GM18909 (cell line): ENCODE measurements around the gene ARHGAP32.

Experiments
- ATAC-seq: cut with Tn5 transposase; IDR thresholded peaks from one replicate; pipeline ENCODE4 v1.9.1; 2021; ENCODE audit warnings: mild to moderate bottlenecking; ENCODE audit not compliant: unreplicated experiment, poor library complexity

Gene ARHGAP32

DNA sequence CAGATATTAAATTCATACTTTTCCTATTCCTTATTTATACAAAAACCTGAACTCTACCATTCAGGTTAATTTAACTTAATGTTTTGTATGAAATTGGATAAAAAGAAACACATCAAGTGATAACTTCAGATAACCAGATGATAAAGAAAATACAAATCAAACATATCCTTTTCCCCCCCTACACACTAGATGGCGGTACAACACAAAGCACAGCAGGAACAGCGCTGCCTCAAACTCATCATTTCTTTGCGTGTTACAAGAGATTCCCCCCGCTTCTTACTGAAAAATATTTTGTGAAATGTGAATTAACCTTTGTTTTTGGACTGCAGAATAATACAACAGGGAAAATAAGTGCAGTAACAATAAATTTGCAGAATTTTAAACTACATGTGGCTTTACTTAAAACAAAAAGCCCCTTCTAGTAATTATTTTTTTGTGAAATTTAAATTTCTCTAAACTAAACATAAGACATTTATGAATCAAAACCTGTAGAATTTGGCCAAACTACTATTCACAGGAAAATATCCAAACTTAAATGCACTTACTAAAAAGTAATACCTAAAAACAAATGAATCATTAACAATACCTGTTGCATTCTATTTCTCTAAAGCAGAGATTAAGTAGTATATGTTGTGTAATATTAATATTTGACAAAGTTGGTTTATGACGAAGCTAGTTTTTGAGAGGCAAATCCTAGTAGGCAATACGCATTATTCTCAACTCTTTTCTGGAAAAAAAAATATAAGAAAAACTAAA, 74.4 kb downstream of the ARHGAP32 start:
- peak; percentile 77 for ATAC-seq

DNA sequence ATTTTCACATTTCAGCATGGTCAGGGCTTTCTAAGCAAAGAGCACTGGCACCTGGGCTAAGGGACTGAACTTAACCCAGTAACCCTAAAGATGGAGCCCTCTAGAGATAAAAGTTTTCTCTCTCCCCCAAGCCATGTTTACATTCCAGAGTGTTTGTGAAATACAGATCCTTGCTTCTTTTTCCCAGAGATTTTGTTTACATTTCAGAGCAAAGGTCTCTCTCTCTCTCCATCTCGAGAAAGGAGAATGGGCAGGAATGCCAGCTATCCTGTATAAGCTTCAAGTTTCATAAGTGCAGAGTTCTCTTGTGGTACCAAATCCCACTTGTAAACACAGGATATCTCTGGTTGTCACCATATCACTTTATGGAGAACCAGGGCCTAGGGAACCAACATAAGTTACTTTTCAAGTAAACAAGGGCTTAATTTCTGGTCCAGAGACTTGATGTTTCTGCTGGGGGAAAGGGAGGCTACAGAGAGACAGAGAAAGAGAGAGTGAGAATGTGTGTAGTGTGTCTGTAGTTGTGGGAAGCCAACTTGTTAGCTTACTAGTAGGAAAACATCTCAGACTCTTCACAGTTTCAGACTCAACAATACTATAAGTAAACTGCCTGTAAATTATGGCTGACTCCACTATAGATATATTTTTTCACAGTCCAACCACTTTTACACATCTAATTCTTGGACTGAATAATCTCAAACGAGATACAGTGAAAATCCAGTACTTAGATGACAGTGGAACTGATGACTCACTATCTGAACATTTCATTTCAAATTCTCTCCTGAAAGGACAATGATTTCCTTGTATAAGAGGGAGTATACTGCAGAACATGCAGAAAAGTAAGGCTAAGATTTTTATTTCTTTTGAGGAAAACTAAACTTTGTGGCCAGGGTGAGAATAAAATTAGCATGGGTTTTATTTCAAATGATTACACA, 76.2 kb downstream of the ARHGAP32 start:
- no peak for ATAC-seq

DNA sequence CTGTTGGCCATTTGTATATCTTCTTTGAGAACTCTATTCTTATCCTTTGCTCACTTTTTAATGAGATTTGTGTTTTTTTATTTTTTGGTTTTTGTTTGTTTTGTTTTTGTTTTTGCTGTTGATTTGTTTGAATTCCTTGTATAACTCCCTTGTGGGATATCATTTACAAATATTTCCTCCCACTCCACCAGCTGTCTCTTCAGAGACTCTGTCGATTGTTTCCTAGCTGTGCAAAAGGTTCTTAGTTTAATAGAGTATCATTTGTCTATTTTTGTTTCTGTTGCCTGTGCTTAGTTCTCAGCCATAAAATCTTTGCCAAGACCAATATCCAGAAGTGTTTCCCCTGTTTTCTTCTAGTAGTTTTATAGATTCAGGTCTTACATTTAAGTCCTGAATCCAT, 82.4 kb downstream of the ARHGAP32 start:
- no peak for ATAC-seq

DNA sequence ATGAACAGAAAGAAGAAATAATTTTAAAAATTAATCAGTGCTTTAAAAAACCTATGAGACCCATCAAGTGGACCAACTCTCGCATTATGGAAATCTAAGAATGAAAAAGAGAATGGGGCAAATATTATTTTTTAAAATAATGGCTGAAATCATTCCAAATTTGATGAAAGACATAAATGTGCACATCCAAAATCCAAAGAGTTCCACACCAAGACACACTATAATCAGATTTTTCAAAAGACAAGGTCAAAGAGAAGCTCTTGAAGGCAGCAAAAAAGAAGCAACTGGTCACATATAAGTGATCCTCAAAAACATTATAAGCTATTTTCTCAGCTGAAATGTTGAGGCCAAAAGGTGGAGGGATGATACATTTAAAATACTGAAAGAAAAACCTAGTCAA, 85.3 kb downstream of the ARHGAP32 start:
- no peak for ATAC-seq

DNA sequence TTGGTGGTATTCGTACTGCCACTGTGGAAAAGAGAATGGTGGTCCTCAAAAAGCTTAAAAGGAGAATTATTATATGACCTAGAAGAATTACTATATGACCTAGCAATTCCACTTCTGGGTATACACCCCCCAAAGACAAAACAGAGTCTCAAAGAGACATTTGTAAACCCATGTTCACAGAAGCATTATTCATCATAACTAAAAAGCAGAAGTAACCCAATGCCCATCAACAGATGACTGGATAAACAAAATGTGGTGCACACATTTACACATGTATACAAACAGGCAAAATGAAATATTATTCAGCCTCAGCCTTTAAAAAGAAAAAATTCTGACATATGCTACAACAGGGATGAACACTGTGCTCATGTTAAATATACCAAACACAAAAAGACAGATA, 89.4 kb downstream of the ARHGAP32 start:
- no peak for ATAC-seq

DNA sequence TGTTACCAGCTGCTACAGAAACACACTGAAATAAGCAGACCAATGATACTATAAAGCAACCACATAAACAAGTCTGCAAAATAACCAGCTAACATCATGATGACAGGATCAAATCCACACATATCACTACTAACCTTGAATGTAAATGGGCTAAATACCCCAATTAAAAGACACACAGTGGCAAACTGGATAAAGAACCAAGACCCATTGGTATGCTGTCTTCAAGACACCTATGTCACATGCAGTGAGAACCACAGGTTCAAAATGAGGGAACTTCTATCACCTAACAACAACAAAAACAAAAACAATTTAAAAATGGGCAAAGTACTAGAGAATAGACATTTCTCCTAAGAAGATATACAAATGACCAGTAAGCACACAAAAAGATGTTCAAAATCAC, 89.9 kb downstream of the ARHGAP32 start:
- ATAC-seq: no peak

DNA sequence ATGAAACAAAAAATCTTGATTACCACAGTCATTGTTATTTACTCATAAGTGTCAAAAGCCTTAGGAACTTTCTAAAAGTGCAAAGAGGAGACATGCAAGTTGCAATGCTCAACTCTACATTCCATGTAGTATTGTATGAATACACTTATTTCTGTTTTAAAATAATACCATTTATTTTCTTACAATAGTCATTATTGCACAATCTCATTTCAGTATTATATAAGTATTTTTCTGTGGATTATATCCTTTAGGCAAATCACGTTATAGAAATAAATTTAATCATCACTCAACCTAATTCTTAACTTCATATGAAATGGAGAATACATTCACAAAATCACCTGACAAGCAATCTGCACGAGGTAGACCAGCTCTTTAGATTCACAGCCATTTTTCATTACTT, 98.8 kb downstream of the ARHGAP32 start:
- ATAC-seq: no peak

DNA sequence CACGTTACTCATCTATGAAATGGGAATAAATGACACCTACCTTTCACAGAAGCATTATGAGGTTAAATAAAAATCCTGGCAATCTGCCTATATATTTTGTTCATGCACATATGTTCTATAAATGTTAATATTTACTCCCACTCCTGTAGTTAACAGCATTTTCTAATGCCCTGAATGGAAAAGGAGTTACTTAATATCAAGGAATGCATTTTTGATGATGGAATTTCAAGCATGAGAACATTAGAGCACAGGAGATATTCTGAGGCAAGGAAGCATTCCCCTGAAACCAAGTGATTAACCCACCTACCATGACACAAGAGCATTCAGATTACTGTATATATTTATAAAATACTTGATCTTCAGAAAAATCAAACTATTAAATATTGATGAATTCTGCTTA, 102.1 kb downstream of the ARHGAP32 start:
- ATAC-seq: no peak

DNA sequence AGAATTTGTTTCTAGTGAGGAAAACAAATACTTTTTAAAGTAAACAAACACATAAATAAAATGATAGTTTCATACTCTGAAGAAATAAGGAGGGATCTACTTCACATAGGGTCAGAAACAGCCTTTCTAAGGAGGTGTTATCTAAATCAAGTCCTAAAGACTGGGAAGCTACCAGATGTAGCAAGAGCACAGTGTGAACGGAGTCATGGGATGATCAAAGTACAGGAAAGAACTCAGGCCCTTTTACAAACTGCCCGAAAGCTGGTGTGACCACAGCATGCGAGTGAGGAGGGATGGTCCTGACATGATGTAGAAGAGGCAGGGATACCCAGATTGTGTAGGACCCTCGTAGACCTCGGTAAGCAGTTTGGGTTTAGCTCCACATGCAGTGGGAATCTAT, 102.8 kb downstream of the ARHGAP32 start:
- ATAC-seq: no peak

DNA sequence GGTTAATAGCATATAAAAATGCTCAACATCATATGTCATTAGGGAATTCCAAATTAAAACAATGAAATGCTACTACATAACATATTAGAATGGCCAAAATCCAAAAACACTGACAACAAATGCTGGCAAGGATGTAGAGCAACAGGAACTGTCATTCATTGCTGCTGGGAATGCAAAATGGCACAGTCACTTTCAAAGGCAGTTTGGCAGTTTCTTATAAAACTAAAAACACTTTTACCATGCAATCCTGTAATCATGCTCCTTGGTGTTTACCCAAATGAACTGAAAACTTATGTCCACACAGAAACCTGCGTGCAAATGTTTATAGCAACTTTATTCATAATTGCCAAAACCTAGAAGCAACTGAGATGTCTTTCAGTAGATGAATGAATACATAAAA, 105.1 kb downstream of the ARHGAP32 start:
- ATAC-seq: no peak

DNA sequence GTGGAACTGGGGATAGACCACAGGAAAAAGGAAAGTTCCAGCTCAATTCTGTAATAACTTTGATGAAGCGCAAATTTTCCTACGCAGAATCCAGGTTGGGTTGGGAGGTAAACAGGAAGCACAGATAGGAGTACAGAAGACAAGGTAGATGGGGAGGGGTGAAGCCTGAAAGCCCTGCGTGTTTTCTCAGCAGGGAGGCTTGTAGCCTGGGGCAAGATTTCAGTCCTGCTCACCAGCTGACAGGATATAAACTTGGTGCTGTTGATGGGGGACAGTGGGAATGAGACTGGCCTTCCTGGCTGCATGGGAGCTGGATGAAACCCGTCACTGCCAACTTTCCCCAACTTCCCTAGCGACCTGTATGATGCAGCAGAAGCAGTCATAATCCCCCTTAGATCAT, 114.9 kb downstream of the ARHGAP32 start:
- no peak for ATAC-seq

DNA sequence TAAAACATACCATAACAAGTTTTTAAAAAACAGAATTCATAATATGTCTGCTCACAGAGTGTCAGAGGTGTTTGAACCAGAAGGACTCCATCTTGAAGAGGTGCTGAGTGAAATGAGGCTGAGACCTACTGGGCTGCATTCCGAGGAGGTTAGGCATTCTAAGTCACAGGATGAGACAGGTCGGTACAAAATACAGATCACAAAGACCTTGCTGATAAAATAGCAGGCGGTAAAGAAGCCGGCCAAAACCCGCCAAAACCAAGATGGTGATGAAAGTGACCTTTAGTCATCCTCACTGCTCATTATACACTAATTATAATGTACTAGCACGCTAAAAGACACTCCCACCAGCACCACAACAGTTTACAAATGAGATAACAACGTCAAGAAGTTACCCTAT, 116.4 kb downstream of the ARHGAP32 start:
- ATAC-seq: no peak

DNA sequence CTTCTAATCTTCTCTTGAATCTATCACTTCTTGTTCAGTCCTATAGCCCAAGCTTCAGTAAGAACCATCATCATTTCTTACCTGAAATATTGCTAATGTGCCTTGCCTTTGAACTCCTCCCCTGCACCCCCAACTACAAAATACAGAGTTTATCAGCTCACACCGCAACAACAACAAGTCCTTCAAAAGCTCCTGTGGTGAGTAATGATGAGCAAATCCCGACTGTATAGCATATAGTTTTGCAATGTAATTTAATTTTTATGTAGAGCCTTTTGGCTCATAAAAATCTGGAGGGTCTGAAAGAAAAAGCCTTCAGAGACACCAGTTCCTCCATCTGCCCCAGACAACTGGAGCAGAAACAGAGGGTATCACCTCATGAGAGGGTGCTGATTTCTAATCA, 124.7 kb downstream of the ARHGAP32 start:
- no peak for ATAC-seq

DNA sequence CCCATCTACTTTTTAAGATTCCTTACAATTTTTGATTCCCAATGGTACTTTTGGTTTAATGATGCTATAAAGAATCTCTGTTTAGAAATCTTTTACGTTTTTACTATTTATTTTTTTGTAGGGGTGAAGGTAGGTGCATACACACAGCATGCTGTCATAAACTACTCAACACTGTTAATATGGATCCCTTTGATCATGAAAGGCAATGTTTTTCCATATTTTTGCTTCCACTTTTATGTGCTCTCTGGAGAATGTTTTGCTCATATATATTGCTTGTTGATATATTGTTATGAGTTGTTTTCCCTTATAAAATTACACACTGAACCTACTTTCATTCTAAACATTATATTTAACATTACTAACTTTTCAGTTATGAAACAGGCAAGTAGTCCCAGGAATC, 125.9 kb downstream of the ARHGAP32 start:
- ATAC-seq: no peak

DNA sequence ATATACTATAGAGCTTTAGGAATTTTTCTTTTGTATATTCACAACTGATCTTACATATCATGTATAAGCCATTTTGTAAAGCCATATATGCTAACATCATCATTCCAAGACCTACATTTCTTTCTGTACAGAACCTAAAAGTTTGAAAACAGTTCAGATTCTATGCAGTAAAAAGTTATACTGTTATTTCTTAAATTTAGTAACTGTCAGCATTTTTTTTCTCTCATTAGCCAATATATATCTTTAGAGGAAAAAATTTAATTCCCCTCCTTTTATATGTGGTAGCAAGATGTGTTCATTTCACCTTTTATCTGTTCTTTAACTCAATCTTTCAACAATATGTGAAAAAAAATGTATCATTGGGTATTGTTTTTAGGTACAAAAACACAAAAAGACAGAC, 129.0 kb downstream of the ARHGAP32 start:
- ATAC-seq: no peak

DNA sequence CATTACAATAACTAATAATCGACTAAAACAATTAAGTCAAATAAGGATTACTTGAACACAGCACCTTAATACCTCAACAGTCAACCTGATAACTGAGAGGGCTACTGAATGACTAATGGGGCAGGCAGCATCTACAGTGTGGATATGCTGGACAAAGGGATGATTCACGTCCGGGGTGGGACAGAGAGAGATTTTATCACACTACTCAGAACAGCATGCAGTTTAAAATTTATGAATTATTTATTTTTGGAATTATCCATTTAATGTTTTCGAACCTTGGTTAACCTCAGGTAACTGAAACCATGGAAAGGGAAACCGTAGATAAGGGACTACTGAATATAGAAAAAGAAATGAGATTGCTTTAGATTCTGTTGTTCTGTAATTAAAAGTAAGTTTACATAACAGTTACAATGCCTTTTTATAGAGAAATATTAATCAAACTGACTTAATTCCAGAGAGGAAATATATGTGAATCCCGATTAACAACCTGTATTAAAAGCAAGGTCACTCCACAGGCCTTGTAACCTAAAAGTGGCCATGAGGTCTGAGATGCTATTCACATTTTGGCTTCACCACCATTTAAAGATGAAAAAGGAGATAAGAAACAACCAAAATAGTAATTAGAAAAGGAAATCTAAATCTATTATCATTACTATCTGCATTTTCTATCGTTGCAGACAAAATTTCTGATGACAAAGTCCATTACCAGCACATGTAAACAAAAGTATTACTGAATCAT, 130.5 kb downstream of the ARHGAP32 start:
- ATAC-seq: no peak

DNA sequence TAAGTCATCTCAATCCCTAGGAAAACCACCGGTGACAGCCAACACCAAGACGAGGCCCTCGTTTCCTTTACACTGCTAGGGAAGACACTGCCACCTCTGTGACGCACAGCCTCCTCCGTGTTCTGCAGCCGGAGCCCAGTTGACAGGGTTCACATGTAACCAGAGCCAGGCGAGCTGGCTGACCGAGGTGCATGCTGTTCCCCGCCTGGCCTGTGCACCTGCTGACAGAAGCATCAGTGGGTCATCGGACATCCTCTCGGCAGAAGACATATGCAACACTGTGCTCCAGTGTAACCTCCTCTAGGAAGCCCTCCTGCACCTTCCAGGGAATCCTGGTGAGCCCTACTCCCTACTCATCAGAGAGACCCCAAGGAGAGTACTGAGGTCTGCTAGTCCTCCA, 135.2 kb downstream of the ARHGAP32 start:
- ATAC-seq: no peak

DNA sequence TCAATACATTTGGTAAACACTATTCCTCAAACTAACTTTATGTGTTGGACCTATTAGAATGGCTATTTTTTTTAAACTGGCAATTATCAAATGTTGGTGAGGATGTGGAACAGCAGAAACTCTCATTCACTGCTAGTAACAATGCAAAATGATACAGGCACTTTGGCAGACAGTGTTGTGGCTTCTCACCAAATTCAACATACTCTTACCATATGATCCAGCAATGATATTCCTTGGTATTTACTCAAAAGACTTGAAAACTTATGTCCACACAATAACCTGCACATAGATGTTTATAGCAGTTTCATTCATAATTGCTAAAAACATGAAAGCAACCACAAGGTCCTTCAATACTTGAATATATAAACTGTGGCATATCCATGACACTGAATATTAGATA, 136.9 kb downstream of the ARHGAP32 start:
- no peak for ATAC-seq

DNA sequence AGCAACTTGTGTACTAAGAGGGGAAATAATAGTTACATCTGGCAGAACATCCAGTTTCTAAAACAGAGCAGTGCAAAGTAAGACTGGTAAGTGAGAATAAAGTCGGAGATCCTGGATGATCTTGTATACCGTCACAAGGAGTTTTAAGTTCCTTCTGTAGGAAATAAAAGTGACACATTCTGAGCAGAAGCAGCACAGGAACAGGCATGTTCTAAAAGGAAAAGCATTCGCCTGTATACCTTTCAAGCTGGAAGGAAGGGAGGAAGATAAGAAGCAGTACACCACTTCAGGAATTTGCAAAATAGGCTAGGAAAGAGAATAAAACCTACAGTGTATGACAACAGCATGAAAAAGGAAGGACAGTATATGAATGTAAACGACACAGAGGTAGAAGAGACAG, 143.2 kb downstream of the ARHGAP32 start:
- ATAC-seq: no peak

DNA sequence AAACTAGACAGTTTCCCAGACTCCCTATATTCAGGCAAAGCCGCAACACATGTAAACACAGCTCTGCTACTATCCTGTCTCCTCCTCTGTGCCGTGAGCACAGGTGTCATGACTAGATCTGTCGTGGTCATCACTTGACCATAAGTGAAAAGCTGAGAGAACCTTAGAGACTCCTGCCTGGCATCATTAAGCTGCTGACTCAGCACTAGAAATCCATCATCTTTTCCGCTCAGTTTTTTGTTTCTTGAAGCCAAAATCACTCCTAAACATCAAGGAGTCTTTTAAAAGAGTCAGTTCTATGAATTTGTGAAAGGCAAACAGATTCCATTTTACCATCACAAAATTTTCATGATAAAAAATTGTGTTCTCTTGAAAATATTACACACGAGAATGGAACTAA, 147.0 kb downstream of the ARHGAP32 start:
- no peak for ATAC-seq

DNA sequence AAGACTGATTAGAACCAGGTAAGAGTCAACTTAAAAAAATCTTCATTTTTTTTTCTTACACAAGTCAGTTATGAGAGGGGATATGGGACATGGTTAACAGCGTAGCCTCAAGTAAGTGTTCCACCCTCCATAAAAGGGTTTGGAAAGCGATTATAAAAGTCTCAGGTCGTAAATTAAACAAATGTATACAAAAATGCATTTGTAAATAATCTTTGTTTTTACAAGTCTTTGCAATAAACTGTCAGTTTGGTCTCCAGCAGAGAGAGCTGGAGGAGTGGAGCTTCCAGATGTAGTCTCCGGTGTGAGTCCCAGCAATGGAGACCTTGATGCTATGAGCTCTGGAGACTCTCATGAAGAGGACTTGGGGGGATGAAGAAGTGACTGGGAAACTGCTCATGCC, 149.6 kb downstream of the ARHGAP32 start:
- ATAC-seq: no peak
